Measurements from ENCODE around the gene IFNK. TPM values are rescaled to one million over a fixed set of nuclear protein-coding genes. Genes with fewer than 3 reads are reported as not detected.

The IFNK gene
- total RNA-seq, 1 donor from 2014 or later: not detected

DNA sequence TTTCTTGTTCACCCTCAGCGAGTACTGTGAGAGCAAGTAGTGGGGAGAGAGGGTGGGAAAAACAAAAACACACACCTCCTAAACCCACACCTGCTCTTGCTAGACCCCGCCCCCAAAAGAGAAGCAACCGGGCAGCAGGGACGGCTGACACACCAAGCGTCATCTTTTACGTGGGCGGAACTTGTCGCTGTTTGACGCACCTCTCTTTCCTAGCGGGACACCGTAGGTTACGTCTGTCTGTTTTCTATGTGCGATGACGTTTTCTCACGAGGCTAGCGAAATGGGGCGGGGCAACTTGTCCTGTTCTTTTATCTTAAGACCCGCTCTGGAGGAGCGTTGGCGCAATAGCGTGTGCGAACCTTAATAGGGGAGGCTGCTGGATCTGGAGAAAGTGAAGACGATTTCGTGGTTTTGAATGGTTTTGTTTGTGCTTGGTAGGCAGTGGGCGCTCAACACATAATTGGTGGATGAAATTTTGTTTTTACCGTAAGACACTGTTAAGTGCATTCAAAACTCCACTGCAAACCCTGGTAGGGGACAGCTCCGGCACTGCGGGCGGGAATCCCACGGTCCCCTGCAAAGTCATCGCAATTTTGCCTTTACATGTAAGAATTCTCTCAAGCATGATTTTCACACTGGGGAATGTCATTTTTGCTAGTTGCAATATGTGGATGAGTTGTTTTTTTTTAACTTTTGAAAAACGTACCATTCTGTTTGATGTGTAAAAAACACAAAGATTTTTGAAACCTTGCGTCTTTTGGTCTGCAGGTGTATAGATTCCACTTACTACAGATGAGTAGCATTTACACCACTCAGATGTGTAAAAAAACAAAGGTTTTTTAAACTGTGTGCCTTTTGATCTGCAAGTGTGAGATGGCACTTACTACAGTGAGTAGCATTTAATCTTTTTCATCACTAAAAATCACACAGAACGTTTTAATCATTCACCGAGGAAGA lies 49.8 kb downstream of the IFNK start:
- ATAC-seq: peak; percentile 95

Other genes with a start within 250 kb of the IFNK start
- gene EQTN, start 227.1 kb upstream of the IFNK start, total RNA-seq: not detected
- gene MOB3B, start 5.5 kb downstream of the IFNK start, total RNA-seq: 3.7 TPM
- gene C9orf72, start 49.2 kb downstream of the IFNK start, total RNA-seq: 6.4 TPM

Measured in esophagus mucosa (tissue), 1 donor.